Ascending aorta (tissue), 2 donors: ENCODE data around the gene HIVEP1. TPM values are rescaled to one million over a fixed set of nuclear protein-coding genes. Genes with fewer than 3 reads are reported as not detected.

ENCODE experiments used
- DNase-seq, 2 donors: peaks; one replicate each; pipeline ENCODE4 v3.0.0-alpha.2; 2019; ENCODE audit warnings: low spot score in 2 of 2
- H3K27ac ChIP-seq, 2 donors: fragments of 200-600 bp; sonication (generic); one replicate each; pipeline ENCODE4 v1.5.1; 2016 to 2017; ENCODE audit warnings: mild to moderate bottlenecking in 1 of 2
- H3K27me3 ChIP-seq: fragments of 200-600 bp; sonication (generic); one replicate; pipeline ENCODE4 v1.5.1; 2017
- H3K36me3 ChIP-seq, 2 donors: fragments of 200-600 bp; sonication (generic); one replicate each; pipeline ENCODE4 v1.5.1; 2016
- H3K4me1 ChIP-seq, 2 donors: fragments of 200-600 bp; sonication (generic); one replicate each; pipeline ENCODE4 v1.5.1; 2016 to 2017; ENCODE audit warnings: mild to moderate bottlenecking in 1 of 2
- H3K4me3 ChIP-seq, 2 donors: fragments of 200-600 bp; sonication (generic); one replicate each; pipeline ENCODE4 v1.5.1; 2016 to 2017; ENCODE audit warnings: mild to moderate bottlenecking in 1 of 2
- H3K9me3 ChIP-seq, 2 donors: fragments of 200-600 bp; sonication (generic); one replicate each; pipeline ENCODE4 v1.5.1; 2016
- CTCF ChIP-seq, 3 experiments: fragments of 200-600 bp in 2 of 3; fragments of 450-650 bp in 1 of 3; sonication (generic) in 2 of 3; IDR thresholded peaks; one replicate each; pipeline ENCODE4 v1.5.1; 2016 to 2019; ENCODE audit warnings: antibody characterized with exemption in 3 of 3, mild to moderate bottlenecking in 1 of 3, moderate library complexity in 1 of 3
- intact Hi-C: fragments of 100-400 bp; cut with DNase I; formaldehyde crosslinking; loops from one replicate; pipeline ENCODE4 v1.15.1; 2023
- total RNA-seq: library from RNA; depleted of rRNA; stranded (reverse); fragments of >200 nt; gene quantifications from one replicate; pipeline ENCODE4 v1.1.0, GENCODE V29; 2016

Gene HIVEP1
- total RNA-seq, 1 donor from 2014 or later, result 31.7 TPM

- Histone ChIP-seq H3K27ac (no peak overlapping the region), H3K4me1 (peaks cover 0 to 3% of the 10 kb centered on the region in 2 donors), H3K27me3 (no peaks in the 10 kb centered on the region), H3K4me3 (no peak overlapping the region), H3K9me3 (no peaks in the 10 kb centered on the region), H3K36me3 (peaks cover 5 to 10% of the 10 kb centered on the region in 2 donors)
- DNase-seq, result no peak
- no peak for TF ChIP-seq CTCF (IDR thresholded peaks at IDR 0.05)
- intact Hi-C loops, result no loop called here
Measured at GRCh38 chr6:12134581-12134980, 122.5 kb downstream of the HIVEP1 start.

GRCh38 chr6:12134991-12135390 lies 122.9 kb downstream of the HIVEP1 start:
- no peak overlapping the region for H3K27ac ChIP-seq
- H3K27me3 ChIP-seq, result no peaks in the 10 kb centered on the region
- intact Hi-C loops, result no loop called here
- TF ChIP-seq CTCF (IDR thresholded peaks at IDR 0.05), result no peak
- H3K4me1 ChIP-seq, result peaks cover 0 to 3% of the 10 kb centered on the region in 2 donors
- no peak overlapping the region for H3K4me3 ChIP-seq
- peaks cover 6 to 14% of the 10 kb centered on the region in 2 donors for H3K36me3 ChIP-seq
- no peak for DNase-seq
- H3K9me3 ChIP-seq, result no peaks in the 10 kb centered on the region

- TF ChIP-seq CTCF (IDR thresholded peaks at IDR 0.05), result no peak
- Histone ChIP-seq H3K27ac (no peak overlapping the region), H3K27me3 (no peaks in the 10 kb centered on the region), H3K4me1 (peaks cover 0 to 2% of the 10 kb centered on the region in 2 donors), H3K4me3 (no peak overlapping the region), H3K9me3 (no peaks in the 10 kb centered on the region), H3K36me3 (peaks cover 11 to 24% of the 10 kb centered on the region in 2 donors)
- intact Hi-C loops, result no loop called here
- DNase-seq, result no peak
Measured at GRCh38 chr6:12136905-12137304, 124.8 kb downstream of the HIVEP1 start.

GRCh38 chr6:12137480-12137879 lies 125.4 kb downstream of the HIVEP1 start:
- Histone ChIP-seq H3K27me3 (no peaks in the 10 kb centered on the region), H3K4me1 (no peaks in the 10 kb centered on the region), H3K36me3 (peaks cover 11 to 24% of the 10 kb centered on the region in 2 donors), H3K4me3 (no peak overlapping the region), H3K9me3 (no peaks in the 10 kb centered on the region), H3K27ac (no peak overlapping the region)
- no peak for TF ChIP-seq CTCF (IDR thresholded peaks at IDR 0.05)
- intact Hi-C loops, result no loop called here
- no peak for DNase-seq

- DNase-seq, result no peak
- Histone ChIP-seq H3K27me3 (no peaks in the 10 kb centered on the region), H3K27ac (no peak overlapping the region), H3K9me3 (no peaks in the 10 kb centered on the region), H3K4me3 (no peak overlapping the region), H3K4me1 (no peaks in the 10 kb centered on the region), H3K36me3 (peaks cover 11 to 24% of the 10 kb centered on the region in 2 donors)
- TF ChIP-seq CTCF (IDR thresholded peaks at IDR 0.05), result no peak
- intact Hi-C loops, result no loop called here
Measured at GRCh38 chr6:12138381-12138780, 126.3 kb downstream of the HIVEP1 start.

GRCh38 chr6:12138936-12139335 lies 126.8 kb downstream of the HIVEP1 start:
- TF ChIP-seq CTCF (IDR thresholded peaks at IDR 0.05), result no peak
- Histone ChIP-seq H3K27ac (no peak overlapping the region), H3K9me3 (no peaks in the 10 kb centered on the region), H3K4me1 (no peaks in the 10 kb centered on the region), H3K27me3 (no peaks in the 10 kb centered on the region), H3K4me3 (no peak overlapping the region), H3K36me3 (peaks cover 11 to 24% of the 10 kb centered on the region in 2 donors)
- DNase-seq, result no peak
- intact Hi-C loops, result no loop called here
